Measurements from ENCODE around the gene COL4A2.
"Not testable (repeated sequence)": the region's sequence is repeated elsewhere in the genome, so short reads cannot be mapped to it uniquely, and the experiment has no call there.

Gene COL4A2

DNA sequence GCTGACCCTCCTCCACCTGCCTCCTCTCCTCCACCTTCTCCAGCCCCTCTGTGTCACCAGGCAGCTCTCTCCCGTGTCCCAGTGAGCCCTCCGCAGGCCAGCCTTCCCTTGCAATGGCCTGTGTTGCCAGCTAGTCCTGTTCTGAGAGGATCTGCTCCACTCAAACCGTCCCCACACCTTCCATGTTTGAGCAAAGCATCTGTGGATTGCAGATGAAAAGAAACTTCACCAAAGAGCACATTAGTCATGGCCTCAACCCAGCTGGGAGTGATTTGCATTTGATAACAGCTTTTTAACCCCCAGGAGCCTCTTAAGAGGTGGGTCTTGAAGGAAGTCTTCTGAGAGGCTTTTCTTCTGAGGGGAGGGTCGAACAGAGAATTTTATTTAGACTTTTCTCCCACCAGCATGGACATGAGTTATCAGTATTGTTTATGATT lies 72.8 kb downstream of the COL4A2 start:
- no peak for DNase-seq (ENCODE audit: low spot score)

DNA sequence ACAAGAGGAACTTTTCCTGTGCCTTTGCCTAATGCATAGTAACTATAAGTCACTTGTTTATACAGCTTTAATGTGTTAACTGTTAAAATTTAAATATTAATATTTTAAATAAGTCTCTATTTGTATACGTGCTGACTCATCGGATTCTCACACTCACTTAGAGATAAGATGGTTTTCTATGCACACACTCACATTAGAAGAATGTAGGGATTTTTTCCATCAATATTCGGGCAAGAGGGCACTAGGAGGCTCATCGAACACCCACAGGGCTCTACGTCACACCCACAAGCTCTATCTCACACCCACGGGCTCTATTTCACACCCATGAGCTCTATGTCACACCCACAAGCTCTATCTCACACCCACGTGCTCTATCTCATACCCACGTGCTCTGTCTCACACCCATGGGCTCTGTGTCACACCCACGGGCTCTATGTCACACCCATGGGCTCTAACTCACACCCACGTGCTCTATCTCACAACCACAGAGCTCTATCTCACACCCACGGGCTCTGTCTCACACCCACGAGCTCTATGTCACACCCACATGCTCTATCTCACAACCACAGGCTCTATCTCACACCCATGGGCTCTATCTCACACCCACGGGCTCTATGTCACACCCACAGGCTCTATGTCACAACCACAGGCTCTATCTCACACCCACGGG lies 73.4 kb downstream of the COL4A2 start:
- DNase-seq (ENCODE audit: low spot score): no peak

DNA sequence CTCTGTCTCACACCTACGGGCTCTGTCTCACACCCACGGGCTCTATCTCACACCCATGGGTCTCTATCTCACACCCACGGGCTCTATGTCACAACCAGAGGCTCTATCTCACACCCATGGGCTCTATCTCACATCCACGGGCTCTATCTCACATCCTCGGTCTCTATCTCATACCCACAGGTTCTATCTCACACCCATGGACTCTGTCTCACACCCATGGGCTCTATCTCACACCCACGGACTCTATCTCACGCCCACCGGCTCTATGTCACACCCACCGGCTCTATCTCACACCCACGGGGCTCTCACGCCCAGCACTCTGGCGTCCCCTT lies 73.9 kb downstream of the COL4A2 start:
- DNase-seq (ENCODE audit: low spot score): no peak

DNA sequence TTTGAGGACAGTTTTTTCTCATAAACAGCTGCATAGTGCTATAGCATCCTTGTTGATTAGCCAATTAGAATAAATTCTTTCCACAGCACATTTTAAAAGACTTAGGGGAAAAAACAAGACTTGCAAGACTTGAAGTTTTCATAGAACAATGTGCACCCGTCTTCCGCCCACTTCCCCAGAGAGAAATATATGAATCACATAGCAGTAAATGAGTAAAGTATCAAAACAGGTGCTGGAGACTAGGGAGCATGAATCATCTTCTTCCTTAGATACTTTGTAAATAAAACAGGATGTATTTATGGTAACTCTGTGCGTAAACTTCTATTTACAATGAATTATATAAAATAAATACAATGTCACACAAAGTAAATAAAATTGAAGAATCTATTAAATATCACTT lies 75.1 kb downstream of the COL4A2 start:
- no peak for DNase-seq (ENCODE audit: low spot score)

DNA sequence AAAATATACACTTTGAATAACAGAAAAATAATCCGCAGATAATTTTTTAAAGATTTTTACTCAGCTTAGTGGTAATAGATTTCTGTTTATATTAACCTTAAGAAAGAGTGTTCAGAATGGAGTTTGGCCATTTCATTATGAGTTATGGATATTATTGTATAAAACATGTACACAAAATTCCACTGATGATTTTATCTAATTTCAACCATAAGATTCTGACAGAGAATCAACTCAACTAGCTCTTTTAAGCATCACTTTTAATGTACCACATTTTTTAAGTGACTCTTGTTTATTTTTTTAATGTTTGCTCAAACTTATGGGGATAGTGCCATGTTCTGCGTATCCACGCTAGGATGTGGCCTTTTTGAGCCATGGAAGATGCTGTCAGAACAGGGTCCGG lies 75.7 kb downstream of the COL4A2 start:
- DNase-seq (ENCODE audit: low spot score): no peak

DNA sequence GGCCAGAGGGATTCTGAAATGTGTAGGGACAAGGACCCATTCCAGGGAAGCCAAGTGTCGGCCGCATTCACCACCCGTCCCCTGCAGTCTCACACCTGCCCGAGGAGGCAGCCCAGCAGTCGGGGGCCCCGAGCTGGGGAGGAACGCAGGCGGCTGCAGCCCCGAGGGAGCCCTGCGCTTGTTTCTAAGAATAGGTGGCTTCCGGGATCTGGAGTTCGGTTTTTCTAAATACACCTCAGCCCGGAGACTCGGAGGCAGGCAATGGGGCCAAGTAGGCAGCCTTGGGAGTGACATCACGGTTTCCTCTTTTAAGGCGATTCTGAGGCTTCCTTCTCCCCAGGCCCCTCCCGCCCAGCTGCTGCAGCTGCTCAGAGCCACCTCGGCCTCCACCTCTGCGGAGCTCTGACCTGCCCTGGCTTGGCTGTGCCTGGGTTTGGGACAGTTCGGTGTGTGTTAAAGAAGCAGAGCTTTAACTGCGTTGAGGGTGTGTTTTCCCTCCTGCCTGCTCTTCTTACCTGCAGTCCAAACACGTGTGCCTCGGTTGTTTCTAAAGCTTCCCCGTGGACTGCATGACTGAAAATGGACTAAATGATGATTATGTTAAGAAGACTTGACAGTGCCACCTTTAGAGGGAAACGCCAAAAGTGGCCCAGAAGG lies 80.5 kb downstream of the COL4A2 start:
- no peak for DNase-seq (ENCODE audit: low spot score)

DNA sequence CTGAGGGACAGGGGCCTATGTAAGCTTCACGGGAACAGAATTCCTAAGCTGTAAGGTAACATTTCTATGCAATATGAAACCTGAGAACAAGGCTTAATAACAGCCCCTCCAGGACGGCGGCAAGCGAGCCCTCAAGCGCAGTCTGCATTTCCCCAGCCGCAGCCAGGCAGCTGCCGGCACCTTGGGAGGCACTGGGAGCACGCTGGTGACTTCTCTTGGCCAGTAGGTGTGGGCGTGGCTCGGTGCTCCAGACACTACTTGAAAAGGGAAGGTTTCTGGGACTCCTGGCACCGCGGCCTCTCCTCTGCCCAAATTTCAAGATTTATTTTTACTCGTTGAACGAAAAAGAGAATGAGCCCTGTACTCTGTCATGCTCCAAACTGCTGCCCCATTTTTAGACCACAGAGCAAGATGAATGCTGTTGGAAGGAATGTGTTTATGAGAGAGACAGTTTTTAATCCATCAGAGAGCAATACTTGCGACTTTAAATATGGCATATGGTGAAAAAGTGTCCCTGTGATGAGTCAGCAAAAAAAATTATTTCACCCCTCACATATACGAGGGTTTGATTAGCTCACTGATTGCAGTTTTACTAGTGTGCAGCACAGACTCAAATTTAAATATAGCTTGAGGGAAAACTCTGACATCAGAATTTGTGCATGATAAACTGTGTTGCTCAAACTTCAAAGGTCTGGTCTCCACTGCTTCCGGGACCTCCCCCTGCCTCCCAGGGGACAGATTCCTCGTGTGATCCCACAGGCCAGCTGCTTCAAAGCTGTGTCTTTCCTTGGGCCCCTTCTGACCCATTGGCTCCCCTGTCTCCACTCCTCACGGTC lies 81.2 kb downstream of the COL4A2 start:
- no peak for DNase-seq (ENCODE audit: low spot score)

DNA sequence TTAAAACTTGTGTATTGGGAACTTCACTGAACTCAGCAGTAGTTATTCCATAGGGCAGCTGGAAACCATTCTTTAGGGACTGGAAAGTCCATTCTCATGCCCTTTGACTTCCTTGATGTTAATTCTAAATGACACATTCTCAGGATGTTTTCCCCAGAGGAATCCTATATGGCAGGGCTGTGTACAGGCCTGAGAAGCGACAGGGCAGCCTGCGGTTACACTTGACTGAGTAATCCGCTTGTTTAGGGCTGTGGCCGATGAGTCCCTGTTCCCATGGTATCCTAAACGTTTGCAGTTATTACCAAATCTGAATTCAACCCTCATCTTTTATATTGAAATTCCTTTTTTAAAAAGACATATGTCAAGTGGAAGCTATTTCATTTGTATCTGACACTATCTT lies 83.5 kb downstream of the COL4A2 start:
- DNase-seq (ENCODE audit: low spot score): no peak

DNA sequence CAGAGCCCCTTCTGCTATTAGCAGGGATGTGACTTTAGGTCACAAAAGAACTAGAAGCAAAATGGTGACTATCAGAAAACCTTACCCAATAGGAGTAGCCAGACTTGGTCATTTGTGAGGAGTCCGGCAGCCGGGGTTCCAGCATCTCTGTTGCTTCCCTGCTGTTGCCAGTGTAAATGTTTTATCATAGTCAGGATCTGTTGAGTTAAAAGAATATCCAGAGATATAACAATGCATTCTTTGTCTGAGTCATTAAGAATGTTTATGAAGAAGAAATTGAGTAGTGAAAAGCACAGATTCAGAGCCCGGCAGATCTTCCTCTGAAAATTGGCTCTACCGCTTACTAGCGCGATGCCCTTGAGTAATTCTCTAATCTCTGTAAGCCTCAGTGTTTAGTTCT lies 84.2 kb downstream of the COL4A2 start:
- no peak for DNase-seq (ENCODE audit: low spot score)

DNA sequence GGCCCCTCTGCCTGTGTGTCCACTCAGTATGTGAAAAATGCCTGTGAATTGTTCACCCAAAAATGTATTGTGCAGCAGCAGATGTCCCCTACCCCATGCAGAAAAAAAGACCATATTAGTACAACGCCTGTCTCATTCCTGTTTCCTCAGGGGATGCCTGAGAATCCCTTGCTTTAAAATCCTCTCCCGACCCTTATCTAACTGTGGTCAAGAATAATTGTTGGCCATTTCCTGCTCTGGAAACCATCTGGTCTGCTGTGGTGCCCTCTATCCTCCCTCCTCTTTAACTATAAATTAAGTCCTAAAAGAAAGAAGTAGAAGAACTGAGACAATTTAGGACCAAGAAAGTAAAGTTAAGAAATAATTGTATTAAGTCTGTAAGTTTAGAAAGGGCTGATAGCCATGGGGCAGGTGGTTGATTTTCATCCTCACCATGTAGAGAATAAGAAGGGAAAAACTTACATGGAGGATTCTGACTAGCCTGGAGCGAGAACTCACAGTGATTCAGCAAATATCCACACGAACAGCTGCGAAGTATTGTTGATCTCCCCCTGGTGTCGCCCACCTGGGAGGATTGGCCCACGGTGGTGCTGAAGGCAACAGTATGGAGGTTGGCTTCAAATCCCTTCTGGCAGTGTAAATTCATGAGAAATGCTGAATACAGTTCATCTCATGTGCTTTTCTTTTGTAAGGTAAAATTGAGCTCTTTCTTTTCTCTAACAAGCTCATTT lies 85.6 kb downstream of the COL4A2 start:
- no peak for DNase-seq (ENCODE audit: low spot score)

DNA sequence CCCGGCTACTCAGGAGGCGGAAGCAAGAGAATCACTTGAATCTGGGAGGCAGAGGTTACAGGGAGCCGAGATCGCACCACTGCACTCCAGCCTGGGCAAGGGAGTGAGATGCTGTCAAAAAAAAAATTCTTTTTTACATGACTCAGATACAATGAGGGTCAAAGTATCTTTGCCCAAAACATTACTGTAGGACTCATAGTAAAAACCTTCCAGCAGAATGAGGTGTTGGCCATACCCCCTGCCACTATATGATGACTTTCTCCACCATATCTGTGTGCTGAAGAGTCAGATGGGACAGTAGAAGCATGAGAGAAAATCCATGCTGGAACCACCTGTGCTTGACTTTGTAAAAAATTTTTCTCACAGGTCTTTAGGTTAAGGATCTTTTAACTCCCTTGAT lies 86.7 kb downstream of the COL4A2 start:
- no peak for DNase-seq (ENCODE audit: low spot score)

DNA sequence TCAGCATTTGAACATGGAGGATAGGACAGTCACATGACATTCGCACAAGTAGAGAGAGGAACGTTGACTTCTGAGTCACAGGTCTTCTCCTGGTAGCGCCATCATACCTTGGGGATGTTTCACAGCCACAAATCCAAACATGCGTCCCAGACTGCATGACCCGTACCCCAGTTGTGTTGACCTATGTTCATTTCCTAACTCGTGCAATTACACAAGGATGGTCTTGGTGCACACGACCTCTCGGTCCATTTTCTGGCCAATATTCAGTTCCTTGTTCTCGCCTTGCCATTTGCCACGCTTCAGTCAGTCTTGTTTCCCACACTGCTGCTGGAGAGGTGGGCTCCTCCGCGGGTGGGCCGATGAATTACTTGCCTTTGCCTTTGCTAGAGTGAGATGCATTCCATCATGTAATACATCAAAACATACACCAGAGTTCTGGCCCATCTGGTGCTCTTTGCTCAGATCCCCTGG lies 87.3 kb downstream of the COL4A2 start:
- DNase-seq (ENCODE audit: low spot score): no peak

DNA sequence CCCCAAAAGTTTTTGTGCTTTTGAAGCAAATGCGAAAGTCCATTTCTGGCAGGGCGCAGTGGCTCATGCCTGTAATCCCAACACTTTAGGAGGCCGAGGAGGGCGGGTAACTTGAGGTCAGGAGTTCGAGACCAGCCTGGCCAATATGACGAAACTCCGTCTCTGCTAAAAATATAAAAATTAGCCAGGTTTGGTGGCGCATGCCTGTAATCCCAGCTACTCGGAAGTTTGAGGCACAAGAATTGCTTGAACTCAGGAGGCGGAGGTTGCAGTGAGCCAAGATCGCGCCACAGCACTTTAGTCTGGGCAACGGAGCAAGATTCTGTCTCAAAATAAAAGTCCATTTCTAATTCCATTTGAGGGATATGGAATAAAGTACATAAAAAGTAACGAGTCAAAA lies 88.5 kb downstream of the COL4A2 start:
- DNase-seq (ENCODE audit: low spot score): not testable (repeated sequence)

DNA sequence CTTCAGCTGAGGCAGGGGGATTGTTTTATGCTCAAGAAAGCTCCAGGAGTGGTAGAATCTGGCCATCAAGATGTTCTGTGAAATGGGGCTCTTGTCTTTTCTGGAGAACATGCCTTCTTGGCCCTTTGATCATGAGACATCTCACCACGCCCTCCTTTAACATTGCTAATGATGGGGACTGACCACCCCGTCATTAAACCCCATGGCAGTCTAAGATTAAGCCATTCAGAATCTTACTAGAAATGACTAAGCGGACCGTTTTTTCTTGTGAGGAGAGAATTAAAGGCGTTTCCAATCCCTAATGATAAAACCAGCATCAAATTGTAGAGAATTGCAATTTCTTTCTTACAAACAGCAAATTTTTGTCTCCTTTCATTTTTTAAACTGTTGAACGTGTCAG lies 89.4 kb downstream of the COL4A2 start:
- DNase-seq (ENCODE audit: low spot score): no peak

DNA sequence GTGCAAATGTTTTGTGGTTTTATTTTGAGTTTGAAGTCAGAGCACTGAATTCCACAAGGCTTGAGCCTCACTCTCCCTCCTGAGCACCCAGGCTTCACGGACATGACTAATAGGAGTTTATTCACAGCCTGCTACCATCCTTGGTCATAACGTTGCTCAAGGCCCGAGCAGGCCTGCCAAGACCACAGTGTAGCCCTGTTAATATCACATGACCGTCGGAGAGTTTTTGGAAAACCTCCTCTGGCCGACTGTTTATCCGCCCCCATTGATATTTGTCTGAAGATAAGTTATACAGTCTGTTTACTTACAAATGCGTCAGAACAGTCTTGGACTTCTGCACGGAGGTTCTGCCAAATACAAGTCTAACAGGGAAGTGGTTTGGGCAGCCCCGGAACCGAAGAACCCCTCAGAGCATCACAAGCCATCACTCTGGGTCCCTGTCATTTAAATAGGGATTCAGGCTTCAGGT lies 89.9 kb downstream of the COL4A2 start:
- no peak for DNase-seq (ENCODE audit: low spot score)

DNA sequence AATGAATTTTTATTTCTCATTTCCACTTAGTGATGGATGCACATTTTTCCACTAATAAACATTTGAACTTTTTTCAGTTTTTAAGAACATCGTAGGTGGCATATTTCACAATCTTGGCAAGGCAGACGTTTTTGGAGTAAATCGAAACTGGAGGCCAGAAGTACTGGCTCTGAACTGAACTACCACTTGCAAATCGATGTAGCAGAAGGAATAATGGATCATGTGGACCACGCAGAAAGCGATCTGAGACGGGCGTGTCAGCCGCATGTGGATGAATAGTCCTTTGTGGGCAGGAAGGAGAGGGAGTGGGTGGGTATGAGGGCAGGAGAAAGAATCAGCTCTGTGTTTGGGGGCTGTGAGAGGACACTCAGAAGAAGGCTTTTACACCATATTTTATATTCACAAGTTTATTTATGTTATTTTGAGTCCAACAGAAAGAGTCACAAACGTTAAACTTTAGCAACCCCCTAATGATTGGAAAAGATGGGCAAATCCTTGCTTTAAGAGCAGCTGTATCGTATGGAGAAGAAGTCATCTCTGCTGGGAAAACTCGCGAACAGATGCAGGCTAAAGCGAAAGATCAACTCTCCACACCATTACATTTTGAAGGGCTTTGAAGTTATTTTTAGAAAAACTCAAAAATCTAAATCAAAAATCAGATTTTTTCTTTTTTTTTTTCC lies 90.5 kb downstream of the COL4A2 start:
- DNase-seq (ENCODE audit: low spot score): no peak

DNA sequence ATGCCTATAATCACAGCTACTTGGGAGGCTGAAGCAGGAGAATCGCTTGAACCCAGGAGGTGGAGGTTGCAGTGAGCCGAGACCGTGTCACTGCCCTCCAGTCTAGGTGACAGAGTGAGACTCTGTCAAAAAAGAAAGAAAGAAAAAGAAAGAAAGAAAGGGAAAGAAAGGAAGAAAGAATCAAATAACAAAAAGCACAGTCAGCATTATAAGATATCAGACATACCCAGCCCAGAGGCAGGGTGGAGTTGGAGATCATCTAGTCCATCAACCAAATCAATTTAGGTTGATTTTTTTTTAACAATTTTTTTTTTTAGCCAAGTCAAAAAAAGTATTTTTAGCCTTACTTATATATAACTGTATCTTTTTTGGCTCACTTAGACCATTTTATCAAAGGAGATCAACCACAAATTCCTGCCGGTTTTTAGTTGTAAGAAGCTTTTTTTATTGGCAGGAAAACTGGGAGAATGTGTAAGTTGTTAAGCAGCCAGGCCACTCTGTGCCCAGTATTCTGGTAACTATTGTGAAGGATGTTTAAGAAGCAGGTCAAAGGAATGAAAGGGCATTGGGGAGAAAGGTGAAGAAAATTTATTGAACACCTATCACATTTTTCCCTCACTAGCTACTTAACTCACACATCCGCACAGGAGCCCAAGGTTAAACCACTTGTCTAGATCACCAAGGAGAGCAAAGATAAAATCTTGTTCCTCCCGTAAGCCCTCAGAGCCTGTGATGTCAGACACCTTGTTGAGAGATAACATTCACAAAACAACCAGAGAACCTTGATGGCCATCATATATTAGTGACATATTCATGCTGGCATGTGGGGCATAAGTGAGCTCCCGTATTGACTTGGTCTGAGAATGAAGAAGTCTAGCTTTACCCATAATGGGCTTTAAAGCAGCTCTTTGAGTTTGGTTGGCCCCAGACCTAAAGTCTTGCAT lies 91.8 kb downstream of the COL4A2 start:
- DNase-seq (ENCODE audit: low spot score): no peak

DNA sequence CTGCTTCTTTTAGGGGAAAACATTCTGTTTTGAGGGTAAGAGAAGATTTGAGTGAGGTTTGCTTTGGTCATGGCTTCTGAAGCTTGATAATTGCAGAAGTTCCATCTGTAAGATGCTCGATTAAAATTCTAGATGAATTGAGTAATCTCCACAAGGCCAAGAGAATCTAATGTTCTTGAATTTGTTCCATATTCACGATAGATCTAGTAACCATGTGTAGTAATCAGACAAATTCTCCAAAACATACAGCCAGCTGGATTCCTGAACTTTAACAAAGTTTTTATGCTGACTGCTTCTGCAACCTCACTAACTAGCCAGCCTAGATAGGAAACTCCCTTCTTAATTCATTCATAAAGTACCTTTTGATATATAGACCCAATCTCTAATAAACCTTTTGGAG lies 92.7 kb downstream of the COL4A2 start:
- DNase-seq (ENCODE audit: low spot score): no peak

DNA sequence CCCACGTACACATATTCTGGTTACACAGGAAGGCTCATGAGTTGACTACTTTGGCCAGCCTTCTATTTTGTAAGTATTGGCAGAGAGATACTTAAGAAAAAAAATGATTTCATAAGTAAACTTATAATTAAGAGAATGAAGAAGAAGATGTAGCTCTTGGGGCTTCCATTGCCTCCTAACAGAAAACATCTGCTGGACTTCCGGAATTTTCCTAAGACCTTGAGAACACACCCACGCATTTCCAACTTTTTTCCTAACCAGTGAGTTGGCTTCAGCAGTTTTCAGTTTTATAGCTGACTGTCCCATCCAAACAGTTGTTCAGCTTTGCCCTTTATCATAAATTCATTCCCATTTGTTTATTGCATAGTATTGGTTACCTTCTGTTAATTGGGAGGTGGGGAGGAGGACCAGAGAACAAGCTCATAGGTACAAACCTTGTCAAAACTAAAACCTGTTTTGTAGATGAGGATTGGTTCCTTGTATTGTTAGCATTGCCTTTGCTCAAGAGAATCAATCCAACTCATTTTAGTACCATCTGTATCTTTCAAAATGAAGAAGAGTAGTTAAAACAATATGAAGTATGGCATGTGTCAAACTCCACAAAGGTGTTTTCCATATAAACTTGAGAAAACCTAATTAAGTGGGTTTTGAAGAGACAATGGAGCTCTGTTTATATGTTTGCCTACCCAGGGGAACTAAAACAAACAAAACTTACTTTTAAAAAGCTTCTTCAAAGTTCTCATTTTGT lies 93.9 kb downstream of the COL4A2 start:
- no peak for DNase-seq (ENCODE audit: low spot score)

Data from hematopoietic multipotent progenitor cell treated with erythropoietin and hydrocortisone succinate and interleukin-3 and kit ligand, for 15 days (in vitro differentiated cells).